ENCODE data around the gene CDC26. TPM values are rescaled to one million over a fixed set of nuclear protein-coding genes. Genes with fewer than 3 reads are reported as not detected.

Gene CDC26
- total RNA-seq, result 47.1 and 64.3 TPM in 2 replicates

GRCh38 chr9:113275157-113276131 lies at the start of gene CDC26, which contains the start of gene PRPF4:
Gene CDC26, minus strand, starts transcription at chr9:113275572. Its CDS starts 3,065 bp downstream, at chr9:113272507.
Gene PRPF4, plus strand, starts transcription at chr9:113275658. Its CDS starts 86 bp downstream, at chr9:113275744.

GRCh38 chr9:113302792-113303418 lies 27.5 kb upstream of the CDC26 start, which contains the start of gene RNF183:
Gene RNF183, minus strand, starts transcription at chr9:113303376. Its CDS starts 5,192 bp downstream, at chr9:113298184.

GRCh38 chr9:113221003-113221799 lies 54.2 kb downstream of the CDC26 start, which contains the start of the genes FKBP15 and SLC31A1:
Gene FKBP15, minus strand, starts transcription at chr9:113221277. Its CDS starts 34 bp downstream, at chr9:113221243.
Gene SLC31A1, plus strand, starts transcription at chr9:113221544. Its CDS starts 34,605 bp downstream, at chr9:113256149.

Other genes starting within 250 kb of the CDC26 start
- 3.3 and 3.7 TPM in 2 replicates for gene ZFP37, start 218.8 kb downstream of the CDC26 start, total RNA-seq
- gene SLC31A2, start 124.6 kb downstream of the CDC26 start, total RNA-seq, result 5.2 and 6.8 TPM in 2 replicates
- 12.6 and 13.7 TPM in 2 replicates for gene FKBP15, start 54.3 kb downstream of the CDC26 start, total RNA-seq
- gene SLC31A1, start 54.0 kb downstream of the CDC26 start, total RNA-seq, result 8.2 and 19.9 TPM in 2 replicates
- gene PRPF4, start 86 bp upstream of the CDC26 start, total RNA-seq, result 16.8 and 17.7 TPM in 2 replicates
- gene RNF183, start 27.8 kb upstream of the CDC26 start, total RNA-seq, result not detected in 2 replicates
- gene WDR31, start 64.7 kb upstream of the CDC26 start, total RNA-seq, result 2.8 and 3.8 TPM in 2 replicates
- not detected in 2 replicates for gene BSPRY, start 74.0 kb upstream of the CDC26 start, total RNA-seq
- 7.2 and 11.2 TPM in 2 replicates for gene HDHD3, start 101.4 kb upstream of the CDC26 start, total RNA-seq
- gene ALAD, start 125.7 kb upstream of the CDC26 start, total RNA-seq, result 36.1 and 36.7 TPM in 2 replicates
- gene POLE3, start 135.1 kb upstream of the CDC26 start, total RNA-seq, result 14.6 and 19.1 TPM in 2 replicates
- 0.16 and 0.26 TPM in 2 replicates for gene C9orf43, start 135.2 kb upstream of the CDC26 start, total RNA-seq
- gene RGS3, start 188.2 kb upstream of the CDC26 start, total RNA-seq, result 20.8 and 60.0 TPM in 2 replicates

Data from bronchial smooth muscle cell (primary cell).